DMS79 treated with DMSO at 0.1 percent for 48 hours (cell line): ENCODE results near the gene ALDH3B1.

ENCODE experiments used
- DNase-seq: peaks from one replicate; lab custom pipeline; 2025; lab: John Stamatoyannopoulos, UW

The ALDH3B1 gene

DNA sequence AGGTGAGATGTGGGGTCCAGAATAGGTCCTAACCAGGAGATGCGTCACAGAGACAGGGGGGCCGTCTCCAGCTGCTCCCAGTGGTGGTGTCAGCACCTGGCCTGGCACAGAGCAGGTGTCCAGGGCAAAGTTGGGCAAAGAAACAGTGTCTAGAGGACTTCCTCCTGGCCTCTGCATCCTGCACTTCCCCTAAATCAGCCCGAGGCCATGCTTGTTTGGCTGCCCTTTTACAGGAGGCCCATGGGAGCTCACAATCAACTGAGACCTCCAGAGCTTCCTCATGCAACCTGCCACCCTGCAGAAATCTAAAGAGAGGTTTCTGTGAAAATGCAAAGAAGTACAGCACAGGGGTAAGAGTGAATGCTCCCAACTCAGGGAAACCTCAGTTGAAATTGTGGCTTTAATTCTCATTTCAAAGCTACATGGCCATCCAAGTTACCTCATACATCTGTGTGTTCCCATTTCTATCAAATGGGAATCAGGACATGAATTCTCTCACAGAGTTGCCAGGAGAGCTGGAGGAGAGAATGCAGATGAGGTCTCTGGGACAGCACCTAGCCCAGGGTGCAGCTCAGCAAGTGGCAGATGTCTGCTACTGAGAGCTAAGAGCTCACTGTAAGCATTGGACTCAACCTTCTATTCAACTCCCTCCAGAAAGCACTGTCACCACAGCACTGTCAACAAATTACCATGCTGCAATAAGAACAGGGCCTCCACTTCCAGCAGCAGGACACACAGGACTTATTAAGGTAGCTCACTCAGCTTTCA, 61.3 kb downstream of the ALDH3B1 start:
- no peak for DNase-seq

DNA sequence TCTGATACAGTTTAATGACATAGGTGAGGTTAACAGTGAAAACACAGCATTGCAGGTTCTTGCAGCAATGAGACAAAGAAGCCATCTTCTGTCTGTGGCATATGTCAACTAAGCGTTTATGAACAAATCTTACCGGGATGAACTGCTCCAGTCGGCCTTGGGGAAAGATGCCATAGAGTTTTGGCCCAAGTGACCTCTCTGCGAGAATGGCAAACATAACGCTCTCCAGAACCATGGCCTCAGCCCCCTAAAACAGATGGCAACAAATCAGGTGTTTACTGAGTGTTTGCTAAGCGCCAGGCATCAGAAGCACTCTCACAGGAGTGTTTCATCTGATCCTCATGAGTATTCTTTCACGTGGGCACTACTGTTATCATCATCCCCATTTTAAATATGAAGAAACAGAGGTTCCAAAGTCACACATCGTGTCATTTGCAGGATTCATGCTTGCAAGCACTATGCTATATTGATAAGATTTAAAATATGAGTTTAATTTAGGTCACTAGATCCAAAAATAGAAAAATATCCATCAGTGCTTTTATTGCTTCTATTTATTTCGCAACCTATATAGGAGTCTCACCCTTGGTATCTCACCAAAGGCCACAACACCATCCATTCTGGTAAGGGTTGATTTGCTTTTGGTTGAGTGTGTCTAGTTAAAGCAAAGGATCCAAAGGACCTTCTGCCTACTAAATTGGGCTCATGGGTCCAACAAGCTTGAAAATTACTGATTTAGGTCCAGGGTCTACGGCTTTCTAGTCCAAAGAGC, 64.6 kb downstream of the ALDH3B1 start:
- DNase-seq: no peak

DNA sequence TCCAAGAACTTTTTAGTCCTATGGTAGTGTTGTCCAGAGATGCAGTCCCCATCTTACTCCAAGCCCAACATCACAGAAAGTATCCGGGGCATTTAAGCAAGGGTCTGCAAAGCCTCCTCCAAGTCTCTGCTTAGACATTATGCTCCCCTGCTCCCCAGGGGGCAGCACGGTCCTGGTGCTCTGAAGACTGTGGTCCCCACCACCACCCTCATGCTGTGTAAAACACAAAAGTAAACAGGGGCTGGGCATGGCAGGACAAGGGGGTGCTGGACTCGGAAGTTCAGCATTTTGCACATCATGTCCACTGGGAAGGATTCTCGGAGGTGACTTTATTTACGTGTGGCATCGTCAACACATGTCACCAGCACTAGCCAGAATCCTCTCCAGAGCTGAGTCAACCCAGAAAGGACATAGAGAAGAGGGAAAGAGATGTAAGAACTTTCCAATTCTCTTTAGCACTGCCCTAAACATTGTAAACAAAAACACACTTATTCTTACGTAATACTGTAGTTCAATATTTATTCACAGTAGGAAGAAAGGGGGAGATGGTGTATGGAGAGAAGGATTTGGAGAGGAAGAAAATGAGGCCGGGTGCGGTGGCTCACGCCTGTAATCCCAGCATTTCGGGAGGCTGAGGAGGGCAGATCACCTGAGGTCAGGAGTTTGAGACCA, 66.4 kb downstream of the ALDH3B1 start:
- no peak for DNase-seq

DNA sequence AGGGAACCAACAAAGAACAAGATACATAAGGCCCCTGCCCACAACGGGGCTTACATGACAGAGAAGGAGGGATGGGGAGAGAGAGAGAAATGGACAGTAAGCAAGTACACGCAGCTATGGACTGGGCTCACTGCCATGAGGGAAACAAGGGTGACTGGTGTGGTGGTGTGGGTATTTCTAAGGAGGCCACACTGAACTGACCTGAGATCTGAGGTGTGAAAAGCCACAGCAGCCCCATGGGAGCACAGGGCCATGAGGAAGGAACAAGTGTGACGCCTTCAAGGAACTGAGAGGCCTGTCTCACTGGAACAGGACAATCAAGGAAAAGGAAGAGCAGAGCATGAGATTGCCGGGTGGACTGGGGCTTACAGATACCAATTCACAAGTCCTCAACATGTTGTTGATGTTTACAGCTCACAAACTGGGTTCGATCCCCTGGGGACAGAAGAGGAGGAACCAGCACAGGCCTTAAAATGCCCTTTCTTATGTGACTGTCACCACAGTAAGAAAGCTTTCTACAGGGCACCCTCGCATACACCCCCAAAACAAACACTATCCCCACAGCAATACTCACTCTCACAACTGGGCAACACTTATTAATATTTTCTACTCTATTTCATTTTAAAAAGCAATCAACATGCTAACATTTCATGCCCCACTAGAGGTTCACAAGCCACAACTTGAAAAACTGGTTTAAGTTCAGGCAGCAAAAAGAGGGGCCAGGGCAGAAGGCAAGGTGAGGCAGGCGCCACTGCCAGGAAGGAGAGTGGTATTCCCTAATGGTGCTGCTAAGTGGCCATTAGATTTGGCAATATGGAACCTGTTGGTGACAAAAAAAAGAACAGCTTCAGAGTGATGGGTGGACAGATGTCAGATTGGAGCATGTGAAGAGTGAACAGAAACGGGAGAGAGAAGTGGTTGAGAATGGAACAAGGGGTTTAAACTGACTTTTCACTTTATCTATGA, 67.8 kb downstream of the ALDH3B1 start:
- peak; percentile 96 for DNase-seq
